ENCODE measurements around the gene PLCG2.

DNA sequence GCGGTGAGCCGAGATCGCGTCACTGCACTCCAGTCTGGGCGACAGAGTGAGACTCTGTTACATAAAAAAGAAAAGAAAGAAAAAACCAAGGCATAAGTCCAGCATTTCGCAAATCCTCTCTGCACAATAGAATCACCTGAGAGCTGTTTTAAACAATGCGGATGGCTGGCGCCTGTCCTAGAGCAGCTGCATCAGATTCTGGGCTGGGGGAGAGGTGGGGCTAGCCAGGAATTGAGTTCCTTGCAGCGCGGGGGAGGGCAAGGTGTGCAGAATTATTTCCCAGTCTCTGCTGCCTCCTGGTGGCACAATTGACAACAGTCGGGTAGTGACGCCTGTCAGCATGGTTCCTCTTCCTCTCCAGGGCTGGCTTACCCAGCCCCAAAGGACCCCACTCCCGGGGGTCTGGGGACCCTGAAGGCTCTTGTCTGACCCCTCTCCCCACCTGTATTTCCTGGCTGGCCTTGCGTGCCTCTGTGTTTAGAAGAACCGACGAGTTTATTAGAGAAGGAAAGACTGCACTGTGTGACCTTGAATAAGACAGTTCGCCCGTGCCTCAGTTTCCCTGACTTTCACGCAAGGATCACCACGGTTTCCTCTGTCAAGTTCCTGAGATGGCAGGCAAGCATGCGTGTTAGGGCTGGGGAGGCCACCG lies 41.1 kb upstream of the PLCG2 start:
- peak; percentile 23; the same call in 1 of the 2 replicates for TF ChIP-seq GABPA (IDR thresholded peaks at IDR 0.05; ENCODE audit: borderline replicate concordance, insufficient read depth, low read length)
- no peak for TF ChIP-seq POLR2AphosphoS5 (IDR thresholded peaks at IDR 0.05; ENCODE audit: low read depth, low read length)
- TF ChIP-seq SIN3A (conservative IDR thresholded peaks at IDR 0.05 in 1 of 2, IDR thresholded peaks at IDR 0.05 in 1 of 2; ENCODE audit: low read depth in 1 of 2, low read length in 2 of 2), result 0 out of 4 replicates have a peak, but pooled peaks of 1 of the 2 experiments have one; percentile 53
- TF ChIP-seq POLR2A (IDR thresholded peaks at IDR 0.05; ENCODE audit: control extremely low read depth in 1 of 2, low read depth in 2 of 2, low read length in 2 of 2), result no peak
- TF ChIP-seq, protein P1, sequence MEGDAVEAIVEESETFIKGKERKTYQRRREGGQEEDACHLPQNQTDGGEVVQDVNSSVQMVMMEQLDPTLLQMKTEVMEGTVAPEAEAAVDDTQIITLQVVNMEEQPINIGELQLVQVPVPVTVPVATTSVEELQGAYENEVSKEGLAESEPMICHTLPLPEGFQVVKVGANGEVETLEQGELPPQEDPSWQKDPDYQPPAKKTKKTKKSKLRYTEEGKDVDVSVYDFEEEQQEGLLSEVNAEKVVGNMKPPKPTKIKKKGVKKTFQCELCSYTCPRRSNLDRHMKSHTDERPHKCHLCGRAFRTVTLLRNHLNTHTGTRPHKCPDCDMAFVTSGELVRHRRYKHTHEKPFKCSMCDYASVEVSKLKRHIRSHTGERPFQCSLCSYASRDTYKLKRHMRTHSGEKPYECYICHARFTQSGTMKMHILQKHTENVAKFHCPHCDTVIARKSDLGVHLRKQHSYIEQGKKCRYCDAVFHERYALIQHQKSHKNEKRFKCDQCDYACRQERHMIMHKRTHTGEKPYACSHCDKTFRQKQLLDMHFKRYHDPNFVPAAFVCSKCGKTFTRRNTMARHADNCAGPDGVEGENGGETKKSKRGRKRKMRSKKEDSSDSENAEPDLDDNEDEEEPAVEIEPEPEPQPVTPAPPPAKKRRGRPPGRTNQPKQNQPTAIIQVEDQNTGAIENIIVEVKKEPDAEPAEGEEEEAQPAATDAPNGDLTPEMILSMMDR (IDR thresholded peaks at IDR 0.05; ENCODE audit: control extremely low read depth in 1 of 3, insufficient read depth in 1 of 3, low read depth in 1 of 3, low read length in 3 of 3), result peak; percentile 88 to 95 (median 89)
- TF ChIP-seq SUZ12 (IDR thresholded peaks at IDR 0.05; ENCODE audit: low read length), result no peak
